Liver (tissue), 9 donors: ENCODE data around the gene DUSP3. TPM values are rescaled to one million over a fixed set of nuclear protein-coding genes. Genes with fewer than 3 reads are reported as not detected.

ENCODE experiments used
- DNase-seq: peaks from one replicate; pipeline ENCODE4 v3.0.0-alpha.2; 2017; ENCODE audit warnings: low spot score
- H3K27ac ChIP-seq, 2 donors: one replicate each; pipeline ENCODE4 v1.7.0; 2013; ENCODE audit warnings: inconsistent platforms in 2 of 2, low read length in 2 of 2, control low read depth in 1 of 2, low read depth in 1 of 2, mild to moderate bottlenecking in 1 of 2
- H3K27me3 ChIP-seq, 4 donors: one replicate each; pipeline versions ENCODE4 v1.6.1 to v1.7.0; 2013; ENCODE audit warnings: low read length in 3 of 4, inconsistent platforms in 1 of 4, mild to moderate bottlenecking in 1 of 4, moderate library complexity in 1 of 4; ENCODE audit not compliant: control insufficient read depth in 4 of 4, insufficient read depth in 4 of 4
- H3K36me3 ChIP-seq, 4 donors: one replicate each; pipeline versions ENCODE4 v1.6.1 to v1.7.0; 2013; ENCODE audit warnings: low read length in 3 of 4, mild to moderate bottlenecking in 3 of 4, low read depth in 1 of 4, moderate library complexity in 1 of 4; ENCODE audit not compliant: control insufficient read depth in 4 of 4, insufficient read depth in 3 of 4
- H3K4me1 ChIP-seq, 4 donors: one replicate each; pipeline versions ENCODE4 v1.6.1 to v1.7.0; 2013; ENCODE audit warnings: low read length in 3 of 4, mild to moderate bottlenecking in 3 of 4, moderate library complexity in 1 of 4; ENCODE audit not compliant: control insufficient read depth in 4 of 4, insufficient read depth in 4 of 4
- H3K4me3 ChIP-seq, 3 donors: one replicate each; pipeline versions ENCODE4 v1.6.1 to v1.7.0; 2013; ENCODE audit warnings: low read length in 3 of 3, control low read depth in 1 of 3, low read depth in 1 of 3, mild to moderate bottlenecking in 1 of 3
- H3K9ac ChIP-seq, 2 donors: one replicate each; pipeline ENCODE4 v1.7.0; 2013; ENCODE audit warnings: low read length in 2 of 2, mild to moderate bottlenecking in 2 of 2, moderate library complexity in 2 of 2, control low read depth in 1 of 2, low read depth in 1 of 2
- H3K9me3 ChIP-seq, 4 donors: one replicate each; pipeline versions ENCODE4 v1.6.1 to v1.7.0; 2013; ENCODE audit warnings: low read length in 3 of 4; ENCODE audit not compliant: control insufficient read depth in 4 of 4
- ATF3 ChIP-seq: IDR thresholded peaks from 2 replicates; pipeline ENCODE4 v1.6.1; 2016; ENCODE audit warnings: antibody characterized with exemption
- EGR1 ChIP-seq, 2 donors: IDR thresholded peaks; 2 replicates each; pipeline ENCODE4 v1.6.1; 2016 to 2018; ENCODE audit warnings: antibody characterized with exemption in 2 of 2, low read depth in 2 of 2
- FOXA1 ChIP-seq: IDR thresholded peaks from 2 replicates; pipeline ENCODE4 v1.6.1; 2016; ENCODE audit warnings: antibody characterized with exemption
- FOXA2 ChIP-seq: IDR thresholded peaks from 2 replicates; pipeline ENCODE4 v1.6.1; 2016; ENCODE audit warnings: antibody characterized with exemption
- GABPA ChIP-seq, 2 donors: IDR thresholded peaks in 1 of 2; conservative IDR thresholded peaks in 1 of 2; 2 replicates each; pipeline ENCODE4 v1.6.1; 2016; ENCODE audit warnings: antibody characterized with exemption in 2 of 2, mild to moderate bottlenecking in 1 of 2, moderate library complexity in 1 of 2
- HNF4A ChIP-seq, 2 donors: conservative IDR thresholded peaks; 2 replicates each; pipeline ENCODE4 v1.6.1; 2016; ENCODE audit warnings: antibody characterized with exemption in 2 of 2, mild to moderate bottlenecking in 2 of 2
- HNF4G ChIP-seq: IDR thresholded peaks from 2 replicates; pipeline ENCODE4 v1.6.1; 2016; ENCODE audit warnings: antibody characterized with exemption
- JUND ChIP-seq, 2 donors: IDR thresholded peaks; 2 replicates each; pipeline ENCODE4 v1.6.1; 2016; ENCODE audit warnings: antibody characterized with exemption in 2 of 2
- MAX ChIP-seq: IDR thresholded peaks from 2 replicates; pipeline ENCODE4 v1.6.1; 2016; ENCODE audit warnings: antibody characterized with exemption
- NR2F2 ChIP-seq: IDR thresholded peaks from 2 replicates; pipeline ENCODE4 v1.6.1; 2016; ENCODE audit warnings: antibody characterized with exemption
- RAD21 ChIP-seq, 2 donors: IDR thresholded peaks; 2 replicates each; pipeline ENCODE4 v1.6.1; 2016; ENCODE audit warnings: antibody characterized with exemption in 2 of 2, mild to moderate bottlenecking in 2 of 2
- RXRA ChIP-seq, 2 donors: IDR thresholded peaks; 2 replicates each; pipeline ENCODE4 v1.6.1; 2017 to 2018; ENCODE audit warnings: antibody characterized with exemption in 2 of 2, mild to moderate bottlenecking in 1 of 2
- SP1 ChIP-seq: IDR thresholded peaks from 2 replicates; pipeline ENCODE4 v1.6.1; 2018; ENCODE audit warnings: antibody characterized with exemption, mild to moderate bottlenecking
- TAF1 ChIP-seq: conservative IDR thresholded peaks from 2 replicates; pipeline ENCODE4 v1.6.1; 2016; ENCODE audit warnings: antibody characterized with exemption, mild to moderate bottlenecking
- YY1 ChIP-seq: IDR thresholded peaks from 2 replicates; pipeline ENCODE4 v1.6.1; 2016; ENCODE audit warnings: antibody characterized with exemption, mild to moderate bottlenecking
- WGBS: extraction: QIAGEN DNeasy Blood & Tissue Kit; methylation state at CpG from one replicate; pipeline ENCODE4 v1.1.7; 2013; 5-methylcytosine and 5-hydroxymethylcytosine counted together
- polyA plus RNA-seq, 2 donors: library from polyadenylated mRNA; stranded (reverse) in 1 of 2; unstranded in 1 of 2; fragments of 200-250 nt in 1 of 2; fragments of >200 nt in 1 of 2; fragmentation: Nextera tagmentation in 1 of 2; extraction: Ambion mirVana in 1 of 2; gene quantifications; one replicate each; pipeline versions ENCODE4 v1.2.1 to v1.2.3, GENCODE V29; 2013 to 2015
- total RNA-seq, 2 donors: library from RNA; depleted of rRNA; stranded (reverse); fragments of >200 nt; gene quantifications; one replicate each; pipeline ENCODE4 v1.2.3, GENCODE V29; 2014
- TF ChIP-seq, protein P1 (sequence below): fragments of 150-350 bp; IDR thresholded peaks from 2 replicates; pipeline ENCODE4 v1.5.1; 2017; ENCODE audit warnings: improper control_type of control experiment, low read depth, low read length; ENCODE audit not compliant: missing input control
- TF ChIP-seq, protein P2 (sequence below): IDR thresholded peaks from 2 replicates; pipeline ENCODE4 v1.6.1; 2016; ENCODE audit warnings: antibody characterized with exemption
- TF ChIP-seq, protein P3 (sequence below): IDR thresholded peaks from 2 replicates; pipeline ENCODE4 v1.6.1; 2016; ENCODE audit warnings: antibody characterized with exemption, mild to moderate bottlenecking
- donor health status: healthy.
- donor health status: healthy.
- donor health status: healthy.
- donor health status: healthy.
- donor health status: healthy.

Gene DUSP3
- total and polyA plus RNA-seq, 4 donors, result 30.4 to 104 (median 60.8) TPM

GRCh38 chr17:43766413-43767052, 12.2 kb downstream of the DUSP3 start:
- H3K27ac ChIP-seq, result no peak overlapping the region
- peaks cover 2 to 26% (median 11%) of the 10 kb centered on the region in 4 donors for H3K4me1 ChIP-seq
- no peaks in the 10 kb centered on the region for H3K9me3 ChIP-seq
- peaks cover 0 to 32% (median 20%) of the 10 kb centered on the region in 4 donors for H3K36me3 ChIP-seq
- no peak overlapping the region for H3K9ac ChIP-seq
- H3K27me3 ChIP-seq, result no peaks in the 10 kb centered on the region
- no peak overlapping the region for H3K4me3 ChIP-seq
- TF ChIP-seq, protein P1, sequence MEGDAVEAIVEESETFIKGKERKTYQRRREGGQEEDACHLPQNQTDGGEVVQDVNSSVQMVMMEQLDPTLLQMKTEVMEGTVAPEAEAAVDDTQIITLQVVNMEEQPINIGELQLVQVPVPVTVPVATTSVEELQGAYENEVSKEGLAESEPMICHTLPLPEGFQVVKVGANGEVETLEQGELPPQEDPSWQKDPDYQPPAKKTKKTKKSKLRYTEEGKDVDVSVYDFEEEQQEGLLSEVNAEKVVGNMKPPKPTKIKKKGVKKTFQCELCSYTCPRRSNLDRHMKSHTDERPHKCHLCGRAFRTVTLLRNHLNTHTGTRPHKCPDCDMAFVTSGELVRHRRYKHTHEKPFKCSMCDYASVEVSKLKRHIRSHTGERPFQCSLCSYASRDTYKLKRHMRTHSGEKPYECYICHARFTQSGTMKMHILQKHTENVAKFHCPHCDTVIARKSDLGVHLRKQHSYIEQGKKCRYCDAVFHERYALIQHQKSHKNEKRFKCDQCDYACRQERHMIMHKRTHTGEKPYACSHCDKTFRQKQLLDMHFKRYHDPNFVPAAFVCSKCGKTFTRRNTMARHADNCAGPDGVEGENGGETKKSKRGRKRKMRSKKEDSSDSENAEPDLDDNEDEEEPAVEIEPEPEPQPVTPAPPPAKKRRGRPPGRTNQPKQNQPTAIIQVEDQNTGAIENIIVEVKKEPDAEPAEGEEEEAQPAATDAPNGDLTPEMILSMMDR, result peak; percentile 61
- no peak for TF ChIP-seq FOXA1
- TF ChIP-seq ATF3, result no peak
- peak; percentile 45 to 78 for TF ChIP-seq RAD21 (IDR thresholded peaks at IDR 0.05)
- peak; percentile 56 for DNase-seq
- 73% methylated on average over 7 of the region's 7 CpGs for WGBS

GRCh38 chr17:43760254-43760852, 18.4 kb downstream of the DUSP3 start:
- Histone ChIP-seq H3K9ac (no peak overlapping the region), H3K36me3 (peaks cover 0 to 5% (median 0%) of the 10 kb centered on the region in 4 donors), H3K9me3 (no peaks in the 10 kb centered on the region), H3K4me3 (no peak overlapping the region), H3K27me3 (peaks cover 0 to 5% (median under 1%) of the 10 kb centered on the region in 4 donors), H3K4me1 (peaks cover under 1 to 4% (median 2%) of the 10 kb centered on the region in 4 donors), H3K27ac (no peak overlapping the region)
- WGBS, result 8% methylated on average over 10 of the region's 10 CpGs
- peak; percentile 87 for DNase-seq
- peak in 1 of 2 donors; percentile 23 for TF ChIP-seq HNF4A (conservative IDR thresholded peaks at IDR 0.05)
- no peak for TF ChIP-seq MAX
- TF ChIP-seq SP1, result no peak
- TF ChIP-seq FOXA1, result peak; percentile 7
- TF ChIP-seq, protein P2, sequence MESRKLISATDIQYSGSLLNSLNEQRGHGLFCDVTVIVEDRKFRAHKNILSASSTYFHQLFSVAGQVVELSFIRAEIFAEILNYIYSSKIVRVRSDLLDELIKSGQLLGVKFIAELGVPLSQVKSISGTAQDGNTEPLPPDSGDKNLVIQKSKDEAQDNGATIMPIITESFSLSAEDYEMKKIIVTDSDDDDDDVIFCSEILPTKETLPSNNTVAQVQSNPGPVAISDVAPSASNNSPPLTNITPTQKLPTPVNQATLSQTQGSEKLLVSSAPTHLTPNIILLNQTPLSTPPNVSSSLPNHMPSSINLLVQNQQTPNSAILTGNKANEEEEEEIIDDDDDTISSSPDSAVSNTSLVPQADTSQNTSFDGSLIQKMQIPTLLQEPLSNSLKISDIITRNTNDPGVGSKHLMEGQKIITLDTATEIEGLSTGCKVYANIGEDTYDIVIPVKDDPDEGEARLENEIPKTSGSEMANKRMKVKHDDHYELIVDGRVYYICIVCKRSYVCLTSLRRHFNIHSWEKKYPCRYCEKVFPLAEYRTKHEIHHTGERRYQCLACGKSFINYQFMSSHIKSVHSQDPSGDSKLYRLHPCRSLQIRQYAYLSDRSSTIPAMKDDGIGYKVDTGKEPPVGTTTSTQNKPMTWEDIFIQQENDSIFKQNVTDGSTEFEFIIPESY, result no peak
- TF ChIP-seq RAD21 (IDR thresholded peaks at IDR 0.05), result peak; percentile 100
- no peak for TF ChIP-seq NR2F2
- TF ChIP-seq RXRA (IDR thresholded peaks at IDR 0.05), result peak in 1 of 2 donors; percentile 19
- TF ChIP-seq EGR1 (IDR thresholded peaks at IDR 0.05; ENCODE audit: low read depth in 2 of 2), result no peak
- TF ChIP-seq, protein P3, sequence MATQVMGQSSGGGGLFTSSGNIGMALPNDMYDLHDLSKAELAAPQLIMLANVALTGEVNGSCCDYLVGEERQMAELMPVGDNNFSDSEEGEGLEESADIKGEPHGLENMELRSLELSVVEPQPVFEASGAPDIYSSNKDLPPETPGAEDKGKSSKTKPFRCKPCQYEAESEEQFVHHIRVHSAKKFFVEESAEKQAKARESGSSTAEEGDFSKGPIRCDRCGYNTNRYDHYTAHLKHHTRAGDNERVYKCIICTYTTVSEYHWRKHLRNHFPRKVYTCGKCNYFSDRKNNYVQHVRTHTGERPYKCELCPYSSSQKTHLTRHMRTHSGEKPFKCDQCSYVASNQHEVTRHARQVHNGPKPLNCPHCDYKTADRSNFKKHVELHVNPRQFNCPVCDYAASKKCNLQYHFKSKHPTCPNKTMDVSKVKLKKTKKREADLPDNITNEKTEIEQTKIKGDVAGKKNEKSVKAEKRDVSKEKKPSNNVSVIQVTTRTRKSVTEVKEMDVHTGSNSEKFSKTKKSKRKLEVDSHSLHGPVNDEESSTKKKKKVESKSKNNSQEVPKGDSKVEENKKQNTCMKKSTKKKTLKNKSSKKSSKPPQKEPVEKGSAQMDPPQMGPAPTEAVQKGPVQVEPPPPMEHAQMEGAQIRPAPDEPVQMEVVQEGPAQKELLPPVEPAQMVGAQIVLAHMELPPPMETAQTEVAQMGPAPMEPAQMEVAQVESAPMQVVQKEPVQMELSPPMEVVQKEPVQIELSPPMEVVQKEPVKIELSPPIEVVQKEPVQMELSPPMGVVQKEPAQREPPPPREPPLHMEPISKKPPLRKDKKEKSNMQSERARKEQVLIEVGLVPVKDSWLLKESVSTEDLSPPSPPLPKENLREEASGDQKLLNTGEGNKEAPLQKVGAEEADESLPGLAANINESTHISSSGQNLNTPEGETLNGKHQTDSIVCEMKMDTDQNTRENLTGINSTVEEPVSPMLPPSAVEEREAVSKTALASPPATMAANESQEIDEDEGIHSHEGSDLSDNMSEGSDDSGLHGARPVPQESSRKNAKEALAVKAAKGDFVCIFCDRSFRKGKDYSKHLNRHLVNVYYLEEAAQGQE, result no peak
- TF ChIP-seq HNF4G, result no peak
- no peak for TF ChIP-seq ATF3
- TF ChIP-seq JUND (IDR thresholded peaks at IDR 0.05), result no peak
- TF ChIP-seq, protein P1, result peak; percentile 100
- no peak for TF ChIP-seq YY1
- TF ChIP-seq TAF1, result no peak
- no peak for TF ChIP-seq GABPA (IDR thresholded peaks at IDR 0.05 in 1 of 2, conservative IDR thresholded peaks at IDR 0.05 in 1 of 2)
- no peak for TF ChIP-seq FOXA2
